ENCODE measurements around the gene ARHGAP44.

ARHGAP44 gene

DNA sequence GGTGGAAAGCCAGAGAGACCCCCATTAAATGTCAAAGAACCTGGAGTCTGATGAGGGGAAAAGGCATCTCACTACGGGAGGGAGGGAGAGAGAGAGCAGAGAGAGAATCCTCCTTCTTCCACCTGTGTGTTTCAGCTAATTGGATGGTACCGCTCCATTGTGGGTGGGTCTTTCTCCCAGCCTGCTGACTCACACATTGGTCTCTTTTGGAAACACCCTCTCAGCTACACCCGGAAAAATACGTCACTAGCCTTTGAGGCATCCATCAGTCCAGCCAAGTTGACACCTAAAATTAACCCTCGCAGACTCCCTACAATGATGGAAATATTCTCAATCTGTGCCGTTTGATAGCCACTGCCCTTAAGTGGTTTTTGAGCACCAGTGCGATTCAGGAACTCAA lies 128.1 kb downstream of the ARHGAP44 start:
- ChIA-PET CTCF (interaction anchor here (0.6 to 0.7 kb wide), 2 partner anchors 15 to 663 kb away, joined by 3 read pairs; no protein-coding TSS in a partner anchor), POLR2A (ENCODE audit: low non-redundant PET) (no interaction called here)
- H3K27ac ChIP-seq, result no peak overlapping the region
- TF ChIP-seq, protein P1, sequence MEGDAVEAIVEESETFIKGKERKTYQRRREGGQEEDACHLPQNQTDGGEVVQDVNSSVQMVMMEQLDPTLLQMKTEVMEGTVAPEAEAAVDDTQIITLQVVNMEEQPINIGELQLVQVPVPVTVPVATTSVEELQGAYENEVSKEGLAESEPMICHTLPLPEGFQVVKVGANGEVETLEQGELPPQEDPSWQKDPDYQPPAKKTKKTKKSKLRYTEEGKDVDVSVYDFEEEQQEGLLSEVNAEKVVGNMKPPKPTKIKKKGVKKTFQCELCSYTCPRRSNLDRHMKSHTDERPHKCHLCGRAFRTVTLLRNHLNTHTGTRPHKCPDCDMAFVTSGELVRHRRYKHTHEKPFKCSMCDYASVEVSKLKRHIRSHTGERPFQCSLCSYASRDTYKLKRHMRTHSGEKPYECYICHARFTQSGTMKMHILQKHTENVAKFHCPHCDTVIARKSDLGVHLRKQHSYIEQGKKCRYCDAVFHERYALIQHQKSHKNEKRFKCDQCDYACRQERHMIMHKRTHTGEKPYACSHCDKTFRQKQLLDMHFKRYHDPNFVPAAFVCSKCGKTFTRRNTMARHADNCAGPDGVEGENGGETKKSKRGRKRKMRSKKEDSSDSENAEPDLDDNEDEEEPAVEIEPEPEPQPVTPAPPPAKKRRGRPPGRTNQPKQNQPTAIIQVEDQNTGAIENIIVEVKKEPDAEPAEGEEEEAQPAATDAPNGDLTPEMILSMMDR (conservative IDR thresholded peaks at IDR 0.05; ENCODE audit: low read depth), result no peak
- DNase-seq (ENCODE audit: low spot score), result no peak

DNA sequence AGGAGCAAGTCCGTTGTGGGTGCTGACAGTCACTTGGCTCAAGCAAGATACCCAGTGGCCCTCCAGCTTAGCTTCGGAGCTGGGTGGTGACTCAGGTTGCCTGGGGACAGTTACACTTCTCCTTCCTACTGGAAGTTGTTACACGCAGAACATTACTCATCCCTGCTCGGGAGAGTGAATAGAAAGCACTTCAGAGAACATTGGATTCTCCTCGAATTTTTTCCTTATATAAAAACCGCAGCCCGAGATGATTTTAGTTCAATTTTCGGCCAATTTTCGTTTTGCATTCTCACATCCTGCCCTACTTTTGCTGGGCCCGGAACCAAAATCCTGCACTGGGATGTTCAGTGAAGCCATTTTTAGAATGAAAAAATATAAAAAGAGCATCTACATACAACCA lies 128.8 kb downstream of the ARHGAP44 start:
- no peak for DNase-seq (ENCODE audit: low spot score)

DNA sequence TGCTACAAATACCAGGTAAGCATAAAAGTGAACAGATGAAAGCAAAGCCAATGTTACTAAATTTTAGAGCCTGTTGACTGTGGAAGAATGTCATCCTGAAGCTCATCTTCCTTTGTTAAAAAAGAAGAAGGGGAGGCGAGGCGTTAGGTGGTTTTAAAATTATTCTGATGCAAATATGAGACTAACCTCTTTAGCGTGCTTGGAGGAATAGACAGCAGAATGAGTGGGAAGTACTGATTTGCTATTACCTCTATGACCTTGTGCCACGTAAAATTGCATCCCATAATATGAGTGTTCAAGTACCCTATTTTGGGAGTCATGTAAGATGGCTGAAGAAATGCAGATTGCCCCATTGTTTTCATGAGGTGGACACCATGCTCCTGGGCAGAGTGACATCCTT lies 132.8 kb downstream of the ARHGAP44 start:
- no peak for DNase-seq (ENCODE audit: low spot score)
- TF ChIP-seq, protein P1 (conservative IDR thresholded peaks at IDR 0.05; ENCODE audit: low read depth), result no peak
- ChIA-PET POLR2A (ENCODE audit: low non-redundant PET) (no interaction called here), CTCF (no interaction called here)
- H3K27ac ChIP-seq, result no peak overlapping the region

More for the DNA sequence above, 128.8 kb downstream of the ARHGAP44 start:
- no peak overlapping the region for H3K27ac ChIP-seq
- ChIA-PET CTCF (interaction anchor here (0.6 kb wide), 1 partner anchor 16 kb away, joined by 3 read pairs; no protein-coding TSS in a partner anchor), POLR2A (ENCODE audit: low non-redundant PET) (no interaction called here)
- TF ChIP-seq, protein P1 (conservative IDR thresholded peaks at IDR 0.05; ENCODE audit: low read depth), result no peak

DNA sequence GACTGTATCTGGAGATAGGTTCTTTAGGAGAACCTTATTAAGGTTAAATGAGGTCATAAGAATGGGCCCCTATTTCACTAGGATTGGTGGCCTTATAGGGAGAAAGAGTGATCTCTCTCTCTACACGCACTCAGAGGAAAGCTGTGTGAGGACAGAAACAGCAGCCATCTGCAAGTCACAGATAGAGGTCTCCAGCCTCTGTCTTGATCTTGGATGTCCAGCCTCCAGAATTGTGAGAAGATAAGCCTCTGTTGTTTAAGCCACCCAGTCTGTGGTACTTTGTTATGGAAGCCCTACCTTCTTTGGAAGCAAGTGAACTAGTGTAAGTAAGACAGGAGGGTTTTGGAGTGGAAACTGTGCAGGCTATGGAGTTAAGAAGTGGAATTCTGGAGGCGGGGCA lies 135.3 kb downstream of the ARHGAP44 start:
- ChIA-PET POLR2A (ENCODE audit: low non-redundant PET) (no interaction called here), CTCF (no interaction called here)
- DNase-seq (ENCODE audit: low spot score), result no peak
- H3K27ac ChIP-seq, result no peak overlapping the region
- TF ChIP-seq, protein P1 (conservative IDR thresholded peaks at IDR 0.05; ENCODE audit: low read depth), result no peak

DNA sequence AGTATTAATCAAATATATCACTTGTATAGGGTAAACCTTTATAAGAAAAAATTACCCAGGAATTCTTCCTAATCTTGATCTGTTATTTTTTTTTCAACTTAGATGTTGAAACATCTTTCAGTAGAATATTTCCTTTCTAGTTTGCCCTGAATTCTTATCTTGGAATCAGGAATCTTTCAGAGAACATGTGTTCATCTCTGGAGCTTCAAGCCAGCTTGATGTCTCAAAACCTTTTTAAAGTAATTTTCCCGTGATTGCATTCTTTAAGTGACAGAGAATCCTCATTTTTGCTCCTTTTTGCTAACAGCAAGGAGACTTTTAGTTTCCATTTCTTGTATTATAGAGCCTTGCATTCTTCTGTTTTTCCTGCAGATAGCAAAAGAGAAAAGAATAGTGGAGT lies 137.7 kb downstream of the ARHGAP44 start:
- POLR2A ChIA-PET (ENCODE audit: low non-redundant PET), result no interaction called here
- DNase-seq (ENCODE audit: low spot score), result no peak

DNA sequence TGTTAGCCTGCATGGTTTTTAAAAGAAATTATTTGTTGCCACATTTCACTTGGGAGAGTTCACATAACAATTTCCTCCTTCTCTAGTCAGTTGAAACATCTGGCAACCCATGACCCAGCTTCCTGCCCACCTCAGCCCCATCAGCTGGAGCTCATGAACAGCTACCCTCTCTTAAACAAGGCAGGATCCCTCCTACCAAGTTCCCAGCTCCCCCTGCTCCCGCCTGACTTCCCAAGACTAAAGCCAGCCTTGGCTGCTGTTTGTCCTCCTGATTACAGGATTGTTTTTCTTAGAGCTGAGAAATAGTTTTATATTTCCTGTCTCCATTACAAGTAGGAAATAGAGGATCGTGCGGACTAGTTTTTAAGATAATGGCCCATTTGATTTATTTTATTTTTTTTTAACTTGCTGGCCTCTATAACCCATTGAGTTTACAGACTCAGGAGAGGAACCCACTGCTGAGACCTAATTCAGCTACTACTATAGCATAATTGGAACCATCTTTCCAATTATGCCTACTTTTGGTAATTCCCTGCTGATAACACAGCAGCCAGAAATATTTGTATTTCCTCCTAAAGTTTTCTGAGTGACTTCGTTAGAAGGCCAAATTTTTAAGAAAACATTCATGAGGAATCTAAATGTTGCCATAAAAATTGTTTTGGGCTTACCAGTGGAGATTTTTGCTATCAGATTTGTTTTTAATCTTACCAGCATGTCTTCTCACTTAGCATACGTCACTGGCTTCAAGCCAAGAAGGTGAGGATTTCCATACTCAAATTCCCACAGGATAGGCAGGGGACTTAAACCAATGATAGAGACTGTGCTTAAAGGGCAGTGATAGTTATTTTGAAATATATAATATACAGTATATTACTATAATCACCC lies 138.5 kb downstream of the ARHGAP44 start:
- no peak overlapping the region for H3K27ac ChIP-seq
- TF ChIP-seq, protein P1 (conservative IDR thresholded peaks at IDR 0.05; ENCODE audit: low read depth), result no peak
- ChIA-PET CTCF (interaction anchor here (0.6 to 0.8 kb wide), 2 partner anchors 138 to 503 kb away, joined by 3 read pairs; no protein-coding TSS in a partner anchor), POLR2A (ENCODE audit: low non-redundant PET) (no interaction called here)
- no peak for DNase-seq (ENCODE audit: low spot score)

More for the DNA sequence above, 137.7 kb downstream of the ARHGAP44 start:
- TF ChIP-seq, protein P1 (conservative IDR thresholded peaks at IDR 0.05; ENCODE audit: low read depth), result no peak
- no peak overlapping the region for H3K27ac ChIP-seq
- CTCF ChIA-PET, result no interaction called here

Data from RWPE1 (cell line).